ENCODE results near the gene USP28. TPM values are rescaled to one million over a fixed set of nuclear protein-coding genes. Genes with fewer than 3 reads are reported as not detected.
"Not testable (repeated sequence)": the region's sequence is repeated elsewhere in the genome, so short reads cannot be mapped to it uniquely, and the experiment has no call there.

Gene USP28
- total RNA-seq, 1 donor from 2014 or later = 25.6 TPM

DNA sequence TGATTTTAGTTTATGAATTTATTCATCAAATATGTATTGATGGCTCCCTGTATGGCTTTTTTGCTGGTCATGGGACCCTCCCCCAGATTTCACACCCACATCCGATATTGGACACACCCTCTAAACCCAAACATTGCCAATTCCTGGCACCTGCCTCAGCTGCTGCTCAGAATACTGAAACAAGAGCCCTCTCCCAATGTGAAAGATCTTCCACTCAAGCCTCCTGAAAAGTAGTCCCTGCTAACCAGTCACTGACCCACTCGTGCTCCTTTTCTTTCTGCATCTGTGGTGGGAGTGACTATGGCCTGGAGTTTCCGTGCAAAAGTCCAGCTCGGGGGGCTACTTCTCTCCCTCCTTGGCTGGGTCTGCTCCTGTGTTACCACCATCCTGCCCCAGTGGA lies 95.9 kb downstream of the USP28 start, which contains the start of gene CLDN25:
TSS of gene CLDN25 (plus strand) at position 301 of the 400 bp plus-strand sequence. CDS start at position 301, 0 bp downstream.
- no peak for DNase-seq (ENCODE audit: extremely low read depth, low read depth, low spot score)

DNA sequence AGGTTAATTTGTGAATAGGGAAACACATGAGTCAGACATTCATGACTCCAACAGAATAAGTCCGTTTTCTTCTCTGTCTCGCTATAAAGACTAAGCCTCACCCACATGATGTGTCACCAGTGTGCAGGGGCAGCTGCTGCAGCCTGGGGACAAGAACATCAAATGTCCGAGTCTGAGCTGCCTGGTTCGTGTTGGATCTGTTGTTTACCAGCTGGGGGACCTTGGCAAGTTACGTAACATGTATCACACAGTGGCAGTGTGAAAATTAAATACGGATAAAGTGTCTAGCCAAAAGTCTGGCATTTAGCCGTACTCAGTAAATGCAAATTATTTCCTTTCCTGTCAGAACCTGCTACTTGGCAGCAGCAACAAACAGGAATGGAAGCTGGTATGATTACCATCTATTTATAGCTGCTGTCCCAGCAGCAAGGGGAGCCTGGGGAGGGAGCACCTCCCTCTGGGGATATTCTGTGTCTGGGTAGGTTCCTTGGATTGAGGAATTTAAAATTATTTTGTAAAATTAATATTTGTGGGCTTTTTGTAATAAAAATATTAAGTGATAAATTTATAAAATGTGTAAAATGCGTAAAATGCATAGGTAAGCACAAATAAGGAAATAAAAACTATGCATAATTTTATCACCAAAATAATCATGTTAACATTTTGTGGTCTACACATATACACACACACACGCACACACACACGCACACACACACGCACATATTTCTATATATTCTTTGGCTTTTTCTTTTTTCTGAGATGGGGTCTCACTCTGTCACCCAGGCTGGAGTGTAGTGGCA lies 97.1 kb downstream of the USP28 start:
- no peak for DNase-seq (ENCODE audit: extremely low read depth, low read depth, low spot score)

DNA sequence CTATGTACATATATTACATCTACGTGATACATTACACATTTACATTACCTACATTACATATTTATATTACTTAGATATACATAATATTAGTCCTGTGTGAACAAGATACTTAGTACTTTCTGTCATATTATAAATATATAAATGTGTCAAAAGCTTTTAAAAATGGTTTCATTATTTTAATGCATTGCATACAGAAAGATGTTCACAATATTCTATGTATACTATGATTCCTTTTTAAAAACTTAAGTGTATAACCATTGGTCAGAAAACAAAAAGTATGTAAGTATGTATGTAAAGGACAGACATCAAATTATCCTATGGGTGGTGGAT lies 101.2 kb downstream of the USP28 start:
- DNase-seq (ENCODE audit: extremely low read depth, low read depth, low spot score) = no peak

DNA sequence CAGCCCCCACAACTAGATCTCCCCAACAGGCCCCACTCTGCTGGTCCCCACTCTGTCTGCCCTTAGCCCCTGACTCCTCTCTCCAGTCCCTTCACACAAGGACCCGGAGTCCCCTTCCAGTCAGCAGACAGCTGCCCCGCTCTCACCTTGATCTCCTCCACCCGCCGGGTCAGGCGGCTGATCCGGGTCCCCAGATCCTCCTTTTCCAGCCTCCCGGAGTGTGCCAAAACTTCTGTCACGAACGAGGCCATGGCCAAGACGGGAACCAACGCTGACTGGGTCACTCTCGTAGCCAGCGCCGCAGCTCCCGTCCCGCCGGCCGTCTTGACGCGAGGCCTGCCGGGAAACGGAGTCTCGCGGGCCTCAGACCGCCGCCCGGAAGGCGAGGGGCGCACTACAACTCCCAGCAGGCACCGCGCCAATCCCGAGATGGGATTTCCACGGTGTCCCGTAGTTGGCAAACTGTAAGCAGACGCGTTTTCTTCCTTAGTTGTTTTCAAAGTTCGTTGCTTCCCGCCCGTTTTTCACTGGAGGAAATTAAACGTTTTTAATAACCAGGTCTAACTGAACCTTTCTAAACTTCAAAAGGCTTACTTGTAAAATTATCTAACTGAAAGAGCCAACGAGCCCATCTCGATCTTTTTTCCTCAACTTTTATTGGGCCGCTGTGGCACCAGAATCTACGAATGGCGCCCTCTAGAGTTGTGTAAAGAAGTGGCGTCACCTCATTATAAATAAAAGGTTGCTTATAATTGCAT lies 101.8 kb downstream of the USP28 start, which contains the start of gene ZW10:
TSS of gene ZW10 (minus strand) at position 277 of the 758 bp plus-strand sequence. CDS start at position 251, 26 bp downstream.
- peak; percentile 87 for DNase-seq (ENCODE audit: extremely low read depth, low read depth, low spot score)

DNA sequence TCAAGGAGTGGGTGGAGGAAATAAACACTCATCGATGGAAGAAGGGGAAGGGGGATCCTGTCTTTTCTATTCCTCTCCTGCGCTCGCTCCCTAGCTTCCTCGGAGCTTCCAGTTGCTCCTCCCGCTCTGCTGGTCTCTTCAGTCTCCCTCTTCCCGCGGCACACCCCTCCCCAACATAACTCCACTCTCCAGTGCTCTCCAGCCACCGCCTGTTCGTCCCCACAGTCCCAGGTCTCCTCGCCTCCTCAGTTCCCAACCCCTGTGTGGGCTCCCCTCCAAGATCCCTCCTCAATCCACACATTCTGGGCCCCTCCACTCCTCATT lies 102.3 kb downstream of the USP28 start:
- DNase-seq (ENCODE audit: extremely low read depth, low read depth, low spot score) = no peak

DNA sequence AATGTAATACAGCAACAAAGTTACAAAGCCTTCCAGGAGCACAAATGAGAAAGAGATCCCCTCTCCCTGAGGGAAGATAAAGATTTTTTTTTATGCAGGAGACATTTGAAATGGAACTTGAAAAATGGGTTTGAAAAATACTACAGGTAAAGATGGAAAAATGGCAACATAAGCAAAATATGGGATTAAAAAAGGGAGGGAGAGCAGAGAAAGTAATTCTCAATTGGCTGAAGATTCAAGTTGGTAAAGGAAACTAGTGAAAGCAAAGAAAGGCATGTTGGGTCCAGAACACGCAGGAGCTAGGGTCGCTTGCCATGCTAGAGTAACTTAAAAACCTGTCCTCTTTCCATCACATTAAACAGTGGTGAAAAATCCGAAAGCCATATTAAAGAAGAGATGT lies 103.4 kb downstream of the USP28 start:
- DNase-seq (ENCODE audit: extremely low read depth, low read depth, low spot score) = no peak

DNA sequence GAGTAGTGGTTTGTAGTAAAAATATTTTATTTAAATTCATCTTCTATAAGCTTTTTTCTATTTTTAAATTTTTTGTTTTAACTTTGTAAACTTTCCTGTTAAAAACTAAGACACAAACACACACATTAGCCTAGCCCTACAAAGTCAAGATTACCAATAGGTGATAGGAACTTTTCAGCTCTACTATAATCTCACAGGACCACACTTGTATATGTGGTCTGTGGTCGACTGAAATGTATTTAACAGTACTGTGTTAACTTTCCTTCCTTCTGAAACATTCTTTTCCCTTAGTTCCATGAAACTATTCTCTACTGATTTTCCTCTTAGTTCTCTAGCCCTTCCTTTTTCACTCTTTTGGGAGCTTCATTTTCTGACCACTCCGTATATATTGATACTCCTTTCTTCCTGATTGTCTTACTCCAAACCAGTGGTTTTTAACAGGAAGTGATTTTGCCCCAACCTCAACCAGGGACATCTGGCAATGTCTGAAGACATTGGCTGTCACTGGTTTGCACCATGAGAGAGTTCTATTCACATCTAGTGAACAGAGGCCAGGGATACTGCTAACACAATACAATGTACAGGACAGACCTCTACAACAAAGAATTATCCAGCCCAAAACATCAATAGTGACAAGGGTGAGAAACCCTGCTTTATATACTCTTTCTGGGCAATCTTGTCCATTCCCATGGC lies 110.7 kb downstream of the USP28 start:
- no peak for DNase-seq (ENCODE audit: extremely low read depth, low read depth, low spot score)

DNA sequence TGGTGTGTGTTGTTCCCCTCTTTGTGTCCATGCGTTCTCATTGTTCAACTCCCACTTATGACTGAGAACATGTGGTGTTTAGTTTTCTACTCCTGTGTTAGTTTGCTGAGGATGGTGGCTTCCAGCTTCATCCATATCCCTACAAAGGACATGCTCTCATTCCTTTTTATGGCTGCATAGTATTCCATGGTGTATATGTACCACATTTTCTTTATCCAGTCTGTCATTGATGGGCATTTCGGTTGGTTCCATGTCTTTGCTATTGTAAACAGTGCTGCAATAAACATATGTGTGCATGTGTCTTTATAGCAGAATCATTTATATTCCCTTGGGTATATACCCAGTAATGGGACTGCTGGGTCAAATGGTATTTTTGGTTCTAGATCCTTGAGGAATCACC lies 112.3 kb downstream of the USP28 start:
- not testable (repeated sequence) for DNase-seq (ENCODE audit: extremely low read depth, low read depth, low spot score)

DNA sequence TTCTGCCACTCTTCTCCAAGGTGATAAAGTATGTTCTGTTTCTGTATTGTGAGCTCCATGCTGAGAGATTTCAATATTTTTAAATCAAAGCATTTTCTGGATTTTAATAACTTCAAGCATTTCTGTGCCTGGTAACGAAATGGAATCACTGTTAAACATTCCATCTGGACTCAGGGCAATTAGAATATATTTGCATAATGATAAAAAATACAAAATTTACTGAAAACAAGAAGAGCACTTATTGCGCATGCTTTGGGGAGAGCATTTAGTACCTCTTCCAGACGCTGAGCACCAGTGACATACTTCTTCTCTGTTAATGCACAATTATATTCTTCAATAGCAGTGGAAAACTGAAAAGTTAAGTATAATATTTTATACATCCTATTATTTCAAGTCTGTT lies 115.1 kb downstream of the USP28 start:
- no peak for DNase-seq (ENCODE audit: extremely low read depth, low read depth, low spot score)

DNA sequence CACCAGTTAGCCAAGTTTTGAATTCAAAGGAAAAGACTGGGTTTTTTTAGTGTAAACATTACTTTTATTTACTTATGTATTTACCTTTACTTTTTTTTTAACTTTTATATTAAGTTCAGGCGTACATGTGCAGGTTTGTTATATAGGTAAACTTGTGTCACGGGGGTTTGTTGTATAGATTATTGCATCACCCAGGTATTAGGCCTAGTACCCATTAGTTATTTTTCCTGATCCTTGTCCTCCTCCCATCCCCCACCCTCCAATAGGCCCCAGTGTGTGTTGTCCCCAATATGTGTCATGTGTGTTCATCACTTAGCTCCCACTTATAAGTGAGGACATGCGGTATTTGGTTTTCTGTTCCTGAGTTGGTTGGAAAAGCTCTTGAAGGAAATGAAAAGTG lies 122.4 kb downstream of the USP28 start:
- DNase-seq (ENCODE audit: extremely low read depth, low read depth, low spot score) = no peak

Other genes with a start within 250 kb of the USP28 start
- gene TMPRSS5, start 169.3 kb downstream of the USP28 start, total RNA-seq = 0.19 and 1.1 TPM in 2 replicates
- gene ZW10, start 101.9 kb downstream of the USP28 start, total RNA-seq = 17.2 and 18.6 TPM in 2 replicates
- gene CLDN25, start 95.8 kb downstream of the USP28 start, total RNA-seq = not detected in 2 replicates
- not detected in 2 replicates for gene HTR3B, start 29.2 kb upstream of the USP28 start, total RNA-seq
- gene HTR3A, start 99.5 kb upstream of the USP28 start, total RNA-seq = not detected in 2 replicates
- gene ZBTB16, start 184.1 kb upstream of the USP28 start, total RNA-seq = 6.9 and 10.9 TPM in 2 replicates

Measured in glomerular endothelial cell (primary cell).